ENCODE results near the gene ATP8A2. TPM values are rescaled to one million over a fixed set of nuclear protein-coding genes. Genes with fewer than 3 reads are reported as not detected.

The ATP8A2 gene
- polyA plus RNA-seq, 4 donors, result 5.5 to 7.4 (median 5.6) TPM

GRCh38 chr13:25679159-25679558, 307.4 kb downstream of the ATP8A2 start:
- DNase-seq (ENCODE audit: low read depth in 4 of 4, low spot score in 3 of 4), result no peak

GRCh38 chr13:25679936-25680335, 308.2 kb downstream of the ATP8A2 start:
- DNase-seq (ENCODE audit: low read depth in 4 of 4, low spot score in 3 of 4), result no peak

- no peak for DNase-seq (ENCODE audit: low read depth in 4 of 4, low spot score in 3 of 4)
Observed at GRCh38 chr13:25682276-25682675, 310.5 kb downstream of the ATP8A2 start.

- DNase-seq (ENCODE audit: low read depth in 4 of 4, low spot score in 3 of 4), result no peak
Observed at GRCh38 chr13:25683056-25683455, 311.3 kb downstream of the ATP8A2 start.

DNA sequence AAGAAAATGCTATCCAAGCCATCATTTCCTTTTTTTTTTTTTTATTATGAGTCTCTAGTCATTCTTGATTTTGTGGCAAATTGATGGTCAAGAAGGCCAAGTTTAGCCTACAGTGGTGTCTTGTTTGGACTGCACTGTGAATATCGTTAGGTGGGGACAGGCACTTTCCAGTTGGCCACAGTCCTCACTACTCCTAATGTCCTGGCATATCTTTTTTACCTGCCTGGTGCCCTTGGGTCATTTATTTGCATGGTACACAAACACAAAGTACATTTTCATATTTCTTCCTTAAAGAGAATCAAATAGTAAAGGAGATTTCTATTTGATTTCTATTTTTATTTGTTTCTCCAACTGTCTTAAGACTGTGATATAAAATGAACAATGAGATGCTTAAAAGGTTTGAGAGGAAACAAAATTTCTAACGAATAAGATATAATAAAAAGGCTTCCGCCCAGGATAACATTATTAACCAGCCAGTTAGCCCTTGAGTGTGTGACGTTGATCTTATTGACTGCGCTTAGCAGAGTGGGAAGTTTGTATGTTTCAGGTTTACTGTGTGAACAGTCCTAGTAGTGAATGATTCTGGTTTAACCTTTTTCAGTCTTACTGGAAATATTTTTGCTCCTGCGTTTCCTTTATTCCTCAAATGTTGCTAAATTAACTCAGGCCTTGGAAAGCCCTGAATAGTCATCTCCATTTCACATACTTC, 312.0 kb downstream of the ATP8A2 start:
- DNase-seq (ENCODE audit: low read depth in 4 of 4, low spot score in 3 of 4), result no peak

- DNase-seq (ENCODE audit: low read depth in 4 of 4, low spot score in 3 of 4), result no peak
Observed at GRCh38 chr13:25684491-25684890, 312.7 kb downstream of the ATP8A2 start.

GRCh38 chr13:25686831-25687470, 315.2 kb downstream of the ATP8A2 start:
- no peak for DNase-seq (ENCODE audit: low read depth in 4 of 4, low spot score in 3 of 4)

DNA sequence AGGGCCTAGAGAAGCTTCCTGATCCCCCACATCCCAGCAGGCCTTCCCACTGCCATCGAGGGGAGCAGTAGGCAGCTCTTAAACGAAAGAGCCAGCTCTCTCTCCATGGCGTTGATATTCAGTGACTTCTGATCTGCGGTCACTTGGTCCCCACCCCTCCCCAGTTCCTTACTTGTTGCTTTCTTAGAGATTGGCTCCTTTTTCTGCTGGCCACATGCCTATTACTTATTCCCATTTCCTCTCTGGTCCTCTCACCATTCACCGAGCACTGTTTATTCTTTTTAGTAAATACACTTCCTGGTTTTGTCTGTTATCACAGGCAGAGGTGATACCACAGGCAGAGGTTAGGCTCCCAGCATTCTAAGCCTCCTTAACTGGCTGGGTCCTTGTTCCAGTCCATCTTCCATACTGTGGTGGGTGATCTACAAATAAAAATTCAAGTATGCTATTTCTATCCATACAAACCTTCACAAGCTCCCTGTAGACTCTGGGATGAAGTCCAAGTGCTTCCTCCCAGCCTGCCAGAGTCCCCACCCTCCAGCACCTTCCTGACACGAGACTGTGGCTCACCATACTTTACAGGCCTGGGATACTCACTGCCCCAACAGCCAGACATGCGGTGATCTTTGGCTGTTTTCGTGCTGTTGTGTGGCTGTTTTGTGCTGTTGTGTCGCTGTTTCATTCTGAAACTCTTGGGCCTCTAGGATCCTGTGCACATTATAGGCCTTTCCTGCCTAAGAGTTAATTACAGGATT, 315.9 kb downstream of the ATP8A2 start:
- DNase-seq (ENCODE audit: low read depth in 4 of 4, low spot score in 3 of 4), result no peak

GRCh38 chr13:25688536-25688935, 316.8 kb downstream of the ATP8A2 start:
- no peak for DNase-seq (ENCODE audit: low read depth in 4 of 4, low spot score in 3 of 4)

DNA sequence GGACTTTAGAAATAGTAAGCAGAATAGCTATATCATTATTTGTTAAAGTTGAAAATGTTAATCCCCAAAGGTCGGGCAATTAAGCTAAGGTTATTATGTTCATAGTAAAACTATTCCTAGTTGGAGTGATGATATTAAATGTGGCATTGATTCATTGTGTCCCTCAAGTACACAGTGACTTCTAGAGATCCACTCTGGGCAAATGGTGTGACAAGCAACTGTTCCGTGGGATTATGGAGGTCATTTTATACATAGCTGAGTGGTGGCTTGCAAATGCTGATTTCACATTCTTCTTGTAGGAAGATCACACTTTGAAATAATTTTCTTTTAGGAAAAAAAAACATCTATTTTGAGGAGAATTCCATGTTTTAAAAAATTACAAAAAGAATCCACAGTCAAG, 317.8 kb downstream of the ATP8A2 start:
- no peak for DNase-seq (ENCODE audit: low read depth in 4 of 4, low spot score in 3 of 4)

- no peak for DNase-seq (ENCODE audit: low read depth in 4 of 4, low spot score in 3 of 4)
Observed at GRCh38 chr13:25690582-25690981, 318.8 kb downstream of the ATP8A2 start.

DNA sequence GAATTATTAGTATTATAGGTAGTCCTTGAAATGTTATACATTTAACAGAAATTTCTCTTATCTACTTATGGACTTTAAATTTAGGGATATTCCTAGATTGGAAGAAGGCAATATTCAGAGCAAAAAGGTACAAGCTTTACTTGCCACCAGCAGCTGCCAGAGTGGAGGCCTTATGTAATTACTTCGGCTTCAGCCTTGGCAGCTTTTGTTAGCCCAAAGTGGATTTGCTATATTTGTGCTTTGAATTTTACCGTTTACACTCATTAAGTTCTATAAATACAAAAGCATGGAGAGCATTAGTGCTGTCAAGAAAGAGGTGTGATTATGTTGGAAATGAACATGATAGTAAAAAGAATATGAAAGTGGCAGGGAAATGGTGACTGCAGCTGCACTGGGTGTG, 319.9 kb downstream of the ATP8A2 start:
- DNase-seq (ENCODE audit: low read depth in 4 of 4, low spot score in 3 of 4), result no peak

- peak in 1 of 4 donors; percentile 31 for DNase-seq (ENCODE audit: low read depth in 4 of 4, low spot score in 3 of 4)
Observed at GRCh38 chr13:25692099-25692498, 320.3 kb downstream of the ATP8A2 start.

- no peak for DNase-seq (ENCODE audit: low read depth in 4 of 4, low spot score in 3 of 4)
Observed at GRCh38 chr13:25699056-25699455, 327.3 kb downstream of the ATP8A2 start.

GRCh38 chr13:25699600-25699999, 327.8 kb downstream of the ATP8A2 start:
- no peak for DNase-seq (ENCODE audit: low read depth in 4 of 4, low spot score in 3 of 4)

- DNase-seq (ENCODE audit: low read depth in 4 of 4, low spot score in 3 of 4), result no peak
Observed at GRCh38 chr13:25701304-25701703, 329.5 kb downstream of the ATP8A2 start.

DNA sequence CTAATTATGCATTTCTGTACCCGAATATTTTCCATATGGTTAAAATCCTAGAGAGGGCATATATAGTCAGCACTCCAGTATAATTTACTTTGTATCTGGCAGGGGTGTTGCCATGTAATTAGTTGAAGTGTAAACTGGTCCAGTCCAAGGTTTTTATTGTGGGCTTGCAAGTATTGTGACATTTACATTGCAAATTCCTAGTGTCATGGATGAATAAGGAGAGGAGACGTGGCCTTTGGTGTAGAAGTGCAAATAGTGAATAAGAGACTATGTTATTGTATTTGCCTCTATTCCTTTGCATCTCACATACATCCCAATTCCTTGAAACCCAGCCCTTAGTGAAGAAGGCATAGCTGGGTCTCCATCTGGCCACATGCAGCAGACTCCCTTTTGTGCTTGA, 330.6 kb downstream of the ATP8A2 start:
- DNase-seq (ENCODE audit: low read depth in 4 of 4, low spot score in 3 of 4), result no peak

- DNase-seq (ENCODE audit: low read depth in 4 of 4, low spot score in 3 of 4), result no peak
Observed at GRCh38 chr13:25707726-25708125, 336.0 kb downstream of the ATP8A2 start.

DNA sequence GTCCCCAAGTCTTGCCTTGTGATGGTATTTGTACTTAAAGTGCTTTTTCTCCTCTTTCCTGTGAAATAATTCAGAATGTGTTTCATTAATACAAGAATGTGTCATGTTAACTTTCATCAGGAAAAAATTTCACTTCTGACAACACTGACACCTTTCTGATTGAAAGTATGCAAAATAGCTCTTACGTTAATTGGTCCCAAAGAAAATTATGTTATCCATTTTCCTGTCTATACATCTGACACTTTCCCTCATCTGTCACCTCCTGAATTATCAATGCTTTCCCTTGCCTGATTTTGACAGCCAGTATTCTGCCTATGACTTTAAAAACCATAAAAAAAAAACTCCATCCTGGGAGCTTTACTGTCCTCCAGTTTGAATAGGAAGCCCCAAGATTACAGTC, 336.5 kb downstream of the ATP8A2 start:
- no peak for DNase-seq (ENCODE audit: low read depth in 4 of 4, low spot score in 3 of 4)

DNA sequence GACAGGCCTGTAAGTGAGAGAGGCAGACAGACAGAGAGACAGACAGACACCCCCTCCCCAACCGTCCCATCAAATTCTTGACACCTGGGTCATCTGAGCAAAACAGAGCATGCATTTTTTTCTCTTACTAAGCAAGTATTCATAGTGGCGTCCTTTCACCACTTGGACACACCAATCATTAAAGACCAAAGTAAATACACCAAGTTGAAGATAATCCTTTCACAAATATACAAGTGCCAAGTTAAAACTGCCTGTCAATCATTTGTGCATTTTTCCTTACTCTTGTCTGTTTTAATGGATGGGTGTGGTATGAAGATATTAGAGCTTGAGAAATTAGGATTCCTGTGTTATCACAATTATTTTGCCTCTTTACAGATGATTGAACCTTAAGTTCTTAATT, 337.3 kb downstream of the ATP8A2 start:
- no peak for DNase-seq (ENCODE audit: low read depth in 4 of 4, low spot score in 3 of 4)

DNA sequence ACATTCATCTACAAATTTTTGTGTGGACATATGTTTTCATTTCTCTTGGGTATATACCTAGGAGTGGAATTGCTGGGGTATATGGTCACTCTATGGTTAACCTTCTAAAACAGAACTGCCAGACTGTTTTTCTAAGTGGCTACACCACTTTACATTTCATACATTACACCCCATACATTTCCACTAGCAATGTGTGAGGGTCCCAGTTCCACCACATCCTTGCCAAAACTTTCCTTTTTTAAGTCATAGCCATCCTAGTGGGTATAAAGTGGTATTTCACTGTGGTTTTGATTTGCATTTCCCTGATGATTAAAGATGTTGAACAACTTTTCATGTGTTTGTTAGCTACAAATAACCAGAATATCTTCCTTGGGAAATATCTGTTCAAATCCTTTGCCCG, 344.0 kb downstream of the ATP8A2 start:
- no peak for DNase-seq (ENCODE audit: low read depth in 4 of 4, low spot score in 3 of 4)

All from right renal pelvis (tissue), 4 donors.